HepG2 (cell line): ENCODE data around the gene GFRA1. TPM values are rescaled to one million over a fixed set of nuclear protein-coding genes. Genes with fewer than 3 reads are reported as not detected.

ENCODE experiments used
- ATAC-seq: fragments of 200-7000 bp; cut with Tn5 transposase; 3 replicates; pipeline ENCODE4 v1.9.1; 2020; ENCODE audit warnings: mild to moderate bottlenecking, moderate library complexity
- BruUV-seq: library from RNA; stranded (reverse); fragments of 400-500 nt; replicated peaks from 2 replicates; lab custom pipeline; 2021; lab: Mats Ljungman, UMichigan
- CTCF ChIA-PET: fragments of 300-600 bp; formaldehyde crosslinking; extraction: SDS; loops from one replicate; lab custom pipeline; 2021; ENCODE audit warnings: low total read pairs, inconsistent platforms, low intra/inter-chr PET ratio; lab: Yijun Ruan, JAX
- POLR2A ChIA-PET: fragments of 350-600 bp; sonication (Branson Sonifier 250); formaldehyde crosslinking; loops from one replicate; lab custom pipeline; 2020; ENCODE audit warnings: antibody characterized with exemption, inconsistent platforms; lab: Yijun Ruan, JAX
- DNase-seq: peaks from one replicate; pipeline ENCODE4 v3.0.0-alpha.2; 2015; ENCODE audit warnings: low spot score
- FAIRE-seq: peaks from 3 replicates; lab custom pipeline; 2011; peaks lifted over from hg19 to GRCh38; lab: Jason Lieb, UNC
- H2AFZ ChIP-seq: one replicate; pipeline ENCODE4 v1.6.1; 2011; ENCODE audit warnings: low read length, inconsistent platforms
- H3K27ac ChIP-seq: fragments of 300-600 bp; 3 replicates; pipeline ENCODE4 v1.8.0; 2011; ENCODE audit warnings: mixed run types, mild to moderate bottlenecking, mixed read lengths, low read length, inconsistent platforms; ENCODE audit not compliant: insufficient read depth; ENCODE audit errors: extremely low read length
- H3K27me3 ChIP-seq, 2 experiments: fragments of 200-600 bp in 1 of 2; 2 replicates in 1 of 2; 3 replicates in 1 of 2; pipeline versions ENCODE4 v1.6.0 to v1.8.0; 2011; ENCODE audit warnings: low read length in 2 of 2, mild to moderate bottlenecking in 2 of 2, moderate library complexity in 2 of 2, inconsistent platforms in 1 of 2; ENCODE audit not compliant: insufficient read depth in 2 of 2, control insufficient read depth in 1 of 2
- H3K36me3 ChIP-seq, 2 experiments: fragments of 200-600 bp in 1 of 2; replicated peaks in 1 of 2; 2 replicates in 1 of 2; 3 replicates in 1 of 2; pipeline versions ENCODE4 v1.5.1 to v1.8.0; 2011; ENCODE audit warnings: low read length in 2 of 2, inconsistent platforms in 1 of 2; ENCODE audit not compliant: insufficient read depth in 2 of 2, control insufficient read depth in 1 of 2
- H3K4me1 ChIP-seq: 2 replicates; pipeline ENCODE4 v1.5.1; 2012; ENCODE audit warnings: low read length, inconsistent platforms; ENCODE audit not compliant: insufficient read depth
- H3K4me2 ChIP-seq: 2 replicates; pipeline ENCODE4 v1.6.0; 2011; ENCODE audit warnings: low read depth, low read length, inconsistent platforms
- H3K4me3 ChIP-seq, 3 experiments: fragments of 200-600 bp in 1 of 3; sonication (generic), shearing (Covaris generic) in 1 of 3; replicated peaks in 1 of 3; 2 replicates each; pipeline ENCODE4 v1.5.1; 2011 to 2016; ENCODE audit warnings: low read length in 3 of 3, inconsistent platforms in 2 of 3, low read depth in 2 of 3, mild to moderate bottlenecking in 2 of 3, control low read depth in 1 of 3, mixed read lengths in 1 of 3; ENCODE audit not compliant: insufficient read depth in 1 of 3
- H3K79me2 ChIP-seq: one replicate; pipeline ENCODE4 v1.6.1; 2011; ENCODE audit warnings: low read length, inconsistent platforms; ENCODE audit not compliant: insufficient read depth
- H3K9ac ChIP-seq: 2 replicates; pipeline ENCODE4 v1.6.0; 2011; ENCODE audit warnings: mild to moderate bottlenecking, low read depth, low read length, inconsistent platforms; ENCODE audit not compliant: insufficient read depth
- H3K9me3 ChIP-seq: 2 replicates; pipeline ENCODE4 v1.5.1; 2012; ENCODE audit warnings: mild to moderate bottlenecking, low read length
- H4K20me1 ChIP-seq: 2 replicates; pipeline ENCODE4 v1.6.0; 2011; ENCODE audit warnings: inconsistent platforms, mild to moderate bottlenecking, low read length, moderate library complexity; ENCODE audit not compliant: insufficient read depth
- CENPT ChIP-seq: sonication (generic); formaldehyde crosslinking; IDR thresholded peaks from 2 replicates; pipeline ENCODE4 v1.8.0; 2022; ENCODE audit warnings: low read depth, mild to moderate bottlenecking, moderate library complexity, missing genetic modification reagents
- ETV6 ChIP-seq: sonication (generic); formaldehyde crosslinking; conservative IDR thresholded peaks from 2 replicates; pipeline ENCODE4 v1.4.0; 2020; ENCODE audit warnings: missing genetic modification reagents
- HDAC1 ChIP-seq: sonication (generic); formaldehyde crosslinking; IDR thresholded peaks from 2 replicates; pipeline ENCODE4 v1.5.1; 2020; ENCODE audit warnings: mild to moderate bottlenecking, missing genetic modification reagents
- MED8 ChIP-seq: sonication (generic); formaldehyde crosslinking; IDR thresholded peaks from 2 replicates; pipeline ENCODE4 v1.8.1; 2023; ENCODE audit warnings: mild to moderate bottlenecking, missing genetic modification reagents; ENCODE audit not compliant: insufficient replicate concordance
- RAD51 ChIP-seq: fragments of 450-650 bp; IDR thresholded peaks from 2 replicates; pipeline ENCODE4 v1.6.1; 2016; ENCODE audit warnings: borderline replicate concordance
- SIX4 ChIP-seq: sonication (generic); formaldehyde crosslinking; IDR thresholded peaks from 2 replicates; pipeline ENCODE4 v1.4.0; 2020; ENCODE audit warnings: missing genetic modification reagents
- ZBTB1 ChIP-seq: sonication (generic); formaldehyde crosslinking; IDR thresholded peaks from 2 replicates; pipeline ENCODE4 v1.4.0; 2020; ENCODE audit warnings: missing genetic modification reagents, borderline replicate concordance
- ZFP82 ChIP-seq: sonication (generic); formaldehyde crosslinking; IDR thresholded peaks from 2 replicates; pipeline ENCODE4 v1.5.1; 2020; ENCODE audit warnings: mild to moderate bottlenecking, missing genetic modification reagents, borderline replicate concordance
- ZNF180 ChIP-seq: sonication (generic); formaldehyde crosslinking; IDR thresholded peaks from 2 replicates; pipeline ENCODE4 v1.4.0; 2020; ENCODE audit warnings: low read depth, missing genetic modification reagents, borderline replicate concordance
- ZNF264 ChIP-seq: sonication (generic); formaldehyde crosslinking; IDR thresholded peaks from 2 replicates; pipeline ENCODE4 v1.4.0; 2020; ENCODE audit warnings: missing genetic modification reagents
- ZNF3 ChIP-seq: IDR thresholded peaks from 2 replicates; pipeline ENCODE4 v1.7.0; 2017; ENCODE audit warnings: inconsistent platforms
- ZNF780A ChIP-seq: sonication (generic); formaldehyde crosslinking; IDR thresholded peaks from 2 replicates; pipeline ENCODE4 v1.8.0; 2022; ENCODE audit warnings: mild to moderate bottlenecking, missing genetic modification reagents, moderate library complexity
- WGBS: methylation state at CpG from one replicate; pipeline ENCODE4 v1.1.6; 2017; ENCODE audit warnings: low lambda C conversion rate; 5-methylcytosine and 5-hydroxymethylcytosine counted together
- in situ Hi-C: cut with HindIII; loops from 2 replicates; pipeline ENCODE4 v1.10.0; 2017; ENCODE audit warnings: low pct_unique_long_range_greater_than_20kb; ENCODE audit not compliant: extremely low pct_ligation_motif_present
- intact Hi-C: fragments of 100-400 bp; cut with micrococcal nuclease; formaldehyde crosslinking; loops from one replicate; pipeline ENCODE4 v1.10.0; 2022; ENCODE audit not compliant: unreplicated experiment
- polyA plus RNA-seq, 8 experiments: library from polyadenylated mRNA; depleted of rRNA in 3 of 8; stranded (reverse) in 7 of 8; unstranded in 1 of 8; fragments of >200 nt; fragmentation: Illumina TruSeq in 4 of 8; extraction: Trizol in 4 of 8; gene quantifications; 2 replicates each; pipeline versions ENCODE4 v1.2.1 to v1.2.3, GENCODE V29; 2011 to 2016; ENCODE audit warnings: low read depth in 4 of 8, missing spikeins in 1 of 8, mixed read lengths in 1 of 8; ENCODE audit not compliant: insufficient read depth in 1 of 8
- total RNA-seq, 5 experiments: library from RNA; depleted of rRNA; stranded (reverse); fragments of >200 nt; fragmentation: Illumina TruSeq; extraction: Trizol; gene quantifications; 2 replicates each; pipeline ENCODE4 v1.2.3, GENCODE V29; 2016; ENCODE audit warnings: low read depth in 1 of 5
- TF ChIP-seq, protein P1 (sequence below): sonication (generic); formaldehyde crosslinking; conservative IDR thresholded peaks from 2 replicates; pipeline ENCODE4 v1.4.0; 2020; ENCODE audit warnings: mild to moderate bottlenecking, missing genetic modification reagents, moderate library complexity
- TF ChIP-seq, protein P2 (sequence below): sonication (generic); formaldehyde crosslinking; IDR thresholded peaks from 2 replicates; pipeline ENCODE4 v1.4.0; 2020; ENCODE audit warnings: low read depth, missing genetic modification reagents
- TF ChIP-seq, protein P3 (sequence below): sonication (generic); formaldehyde crosslinking; IDR thresholded peaks from 2 replicates; pipeline ENCODE4 v1.4.0; 2020; ENCODE audit warnings: mild to moderate bottlenecking, missing genetic modification reagents

Gene GFRA1
- total and polyA plus RNA-seq, 2 of the 13 experiments (the other 11 are each of a cell fraction or from before 2014, with no cell fraction given) = not detected

DNA sequence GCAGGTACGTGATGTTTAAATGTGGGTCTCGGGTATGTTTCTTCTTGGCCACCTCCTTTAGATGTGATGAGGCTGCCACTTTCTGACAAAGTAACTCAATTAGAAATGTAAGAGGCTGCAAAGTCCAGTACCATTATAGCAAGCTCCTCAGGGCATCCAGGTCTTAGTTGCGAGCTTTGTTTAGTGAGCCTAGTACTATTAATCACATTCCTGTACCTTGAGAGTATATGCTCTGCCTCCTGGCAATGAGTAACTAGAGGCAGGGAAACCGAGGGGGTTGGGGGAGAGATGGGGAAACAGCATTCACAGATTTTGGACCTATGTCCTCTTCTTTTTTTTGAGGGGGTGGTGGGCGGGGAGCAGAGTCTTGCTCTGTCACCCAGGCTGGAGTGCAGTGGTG, 131.8 kb downstream of the GFRA1 start:
- intact Hi-C loops = no loop called here
- H3K27ac ChIP-seq = no peak overlapping the region
- no peaks in the 10 kb centered on the region for H3K36me3 ChIP-seq
- no TSS peak for BruUV-seq
- H3K9ac ChIP-seq = no peak overlapping the region
- no peak overlapping the region for H3K4me2 ChIP-seq
- in situ Hi-C loops = no loop called here
- no peak for FAIRE-seq
- no peaks in the 10 kb centered on the region for H4K20me1 ChIP-seq
- CTCF ChIA-PET = no interaction called here
- DNase-seq = no peak
- 0% methylated on average over 4 of the region's 5 CpGs for WGBS
- H3K4me1 ChIP-seq = no peaks in the 10 kb centered on the region
- no peaks in the 10 kb centered on the region for H3K27me3 ChIP-seq
- no peaks in the 10 kb centered on the region for H3K9me3 ChIP-seq
- no peak overlapping the region for H2AFZ ChIP-seq
- no peak for ATAC-seq
- POLR2A ChIA-PET = no interaction called here
- H3K4me3 ChIP-seq = no peak overlapping the region
- H3K79me2 ChIP-seq = no peaks in the 10 kb centered on the region
- TF ChIP-seq ZNF264 (no peak), MED8 (CRISPR knock-in tag) (no peak), HDAC1 (no peak), CENPT (CRISPR knock-in tag) (no peak), RAD51 (no peak), ETV6 (CRISPR knock-in tag) (no peak), ZNF180 (CRISPR knock-in tag) (no peak), ZBTB1 (CRISPR knock-in tag) (no peak), ZNF3 (no peak), SIX4 (CRISPR knock-in tag) (no peak), ZNF780A (CRISPR knock-in tag) (no peak), ZFP82 (CRISPR knock-in tag) (no peak)
- TF ChIP-seq, protein P1, sequence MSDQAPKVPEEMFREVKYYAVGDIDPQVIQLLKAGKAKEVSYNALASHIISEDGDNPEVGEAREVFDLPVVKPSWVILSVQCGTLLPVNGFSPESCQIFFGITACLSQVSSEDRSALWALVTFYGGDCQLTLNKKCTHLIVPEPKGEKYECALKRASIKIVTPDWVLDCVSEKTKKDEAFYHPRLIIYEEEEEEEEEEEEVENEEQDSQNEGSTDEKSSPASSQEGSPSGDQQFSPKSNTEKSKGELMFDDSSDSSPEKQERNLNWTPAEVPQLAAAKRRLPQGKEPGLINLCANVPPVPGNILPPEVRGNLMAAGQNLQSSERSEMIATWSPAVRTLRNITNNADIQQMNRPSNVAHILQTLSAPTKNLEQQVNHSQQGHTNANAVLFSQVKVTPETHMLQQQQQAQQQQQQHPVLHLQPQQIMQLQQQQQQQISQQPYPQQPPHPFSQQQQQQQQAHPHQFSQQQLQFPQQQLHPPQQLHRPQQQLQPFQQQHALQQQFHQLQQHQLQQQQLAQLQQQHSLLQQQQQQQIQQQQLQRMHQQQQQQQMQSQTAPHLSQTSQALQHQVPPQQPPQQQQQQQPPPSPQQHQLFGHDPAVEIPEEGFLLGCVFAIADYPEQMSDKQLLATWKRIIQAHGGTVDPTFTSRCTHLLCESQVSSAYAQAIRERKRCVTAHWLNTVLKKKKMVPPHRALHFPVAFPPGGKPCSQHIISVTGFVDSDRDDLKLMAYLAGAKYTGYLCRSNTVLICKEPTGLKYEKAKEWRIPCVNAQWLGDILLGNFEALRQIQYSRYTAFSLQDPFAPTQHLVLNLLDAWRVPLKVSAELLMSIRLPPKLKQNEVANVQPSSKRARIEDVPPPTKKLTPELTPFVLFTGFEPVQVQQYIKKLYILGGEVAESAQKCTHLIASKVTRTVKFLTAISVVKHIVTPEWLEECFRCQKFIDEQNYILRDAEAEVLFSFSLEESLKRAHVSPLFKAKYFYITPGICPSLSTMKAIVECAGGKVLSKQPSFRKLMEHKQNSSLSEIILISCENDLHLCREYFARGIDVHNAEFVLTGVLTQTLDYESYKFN (CRISPR knock-in tag) = no peak
- TF ChIP-seq, protein P2, sequence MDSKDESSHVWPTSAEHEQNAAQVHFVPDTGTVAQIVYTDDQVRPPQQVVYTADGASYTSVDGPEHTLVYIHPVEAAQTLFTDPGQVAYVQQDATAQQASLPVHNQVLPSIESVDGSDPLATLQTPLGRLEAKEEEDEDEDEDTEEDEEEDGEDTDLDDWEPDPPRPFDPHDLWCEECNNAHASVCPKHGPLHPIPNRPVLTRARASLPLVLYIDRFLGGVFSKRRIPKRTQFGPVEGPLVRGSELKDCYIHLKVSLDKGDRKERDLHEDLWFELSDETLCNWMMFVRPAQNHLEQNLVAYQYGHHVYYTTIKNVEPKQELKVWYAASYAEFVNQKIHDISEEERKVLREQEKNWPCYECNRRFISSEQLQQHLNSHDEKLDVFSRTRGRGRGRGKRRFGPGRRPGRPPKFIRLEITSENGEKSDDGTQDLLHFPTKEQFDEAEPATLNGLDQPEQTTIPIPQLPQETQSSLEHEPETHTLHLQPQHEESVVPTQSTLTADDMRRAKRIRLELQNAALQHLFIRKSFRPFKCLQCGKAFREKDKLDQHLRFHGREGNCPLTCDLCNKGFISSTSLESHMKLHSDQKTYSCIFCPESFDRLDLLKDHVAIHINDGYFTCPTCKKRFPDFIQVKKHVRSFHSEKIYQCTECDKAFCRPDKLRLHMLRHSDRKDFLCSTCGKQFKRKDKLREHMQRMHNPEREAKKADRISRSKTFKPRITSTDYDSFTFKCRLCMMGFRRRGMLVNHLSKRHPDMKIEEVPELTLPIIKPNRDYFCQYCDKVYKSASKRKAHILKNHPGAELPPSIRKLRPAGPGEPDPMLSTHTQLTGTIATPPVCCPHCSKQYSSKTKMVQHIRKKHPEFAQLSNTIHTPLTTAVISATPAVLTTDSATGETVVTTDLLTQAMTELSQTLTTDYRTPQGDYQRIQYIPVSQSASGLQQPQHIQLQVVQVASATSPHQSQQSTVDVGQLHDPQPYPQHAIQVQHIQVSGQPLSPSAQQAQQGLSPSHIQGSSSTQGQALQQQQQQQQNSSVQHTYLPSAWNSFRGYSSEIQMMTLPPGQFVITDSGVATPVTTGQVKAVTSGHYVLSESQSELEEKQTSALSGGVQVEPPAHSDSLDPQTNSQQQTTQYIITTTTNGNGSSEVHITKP = no peak
- TF ChIP-seq, protein P3, sequence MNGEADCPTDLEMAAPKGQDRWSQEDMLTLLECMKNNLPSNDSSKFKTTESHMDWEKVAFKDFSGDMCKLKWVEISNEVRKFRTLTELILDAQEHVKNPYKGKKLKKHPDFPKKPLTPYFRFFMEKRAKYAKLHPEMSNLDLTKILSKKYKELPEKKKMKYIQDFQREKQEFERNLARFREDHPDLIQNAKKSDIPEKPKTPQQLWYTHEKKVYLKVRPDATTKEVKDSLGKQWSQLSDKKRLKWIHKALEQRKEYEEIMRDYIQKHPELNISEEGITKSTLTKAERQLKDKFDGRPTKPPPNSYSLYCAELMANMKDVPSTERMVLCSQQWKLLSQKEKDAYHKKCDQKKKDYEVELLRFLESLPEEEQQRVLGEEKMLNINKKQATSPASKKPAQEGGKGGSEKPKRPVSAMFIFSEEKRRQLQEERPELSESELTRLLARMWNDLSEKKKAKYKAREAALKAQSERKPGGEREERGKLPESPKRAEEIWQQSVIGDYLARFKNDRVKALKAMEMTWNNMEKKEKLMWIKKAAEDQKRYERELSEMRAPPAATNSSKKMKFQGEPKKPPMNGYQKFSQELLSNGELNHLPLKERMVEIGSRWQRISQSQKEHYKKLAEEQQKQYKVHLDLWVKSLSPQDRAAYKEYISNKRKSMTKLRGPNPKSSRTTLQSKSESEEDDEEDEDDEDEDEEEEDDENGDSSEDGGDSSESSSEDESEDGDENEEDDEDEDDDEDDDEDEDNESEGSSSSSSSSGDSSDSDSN (CRISPR knock-in tag) = no peak
